Endothelial cell of umbilical vein (primary cell): ENCODE data around the gene VAPB. TPM values are rescaled to one million over a fixed set of nuclear protein-coding genes. Genes with fewer than 3 reads are reported as not detected.

ENCODE experiments used
- BruUV-seq: library from RNA; stranded (reverse); fragments of 400-500 nt; replicated peaks from 2 replicates; lab custom pipeline; 2021; lab: Mats Ljungman, UMichigan
- CTCF ChIA-PET: fragments of 300-600, 350-600 bp; sonication (Branson Sonifier 250); formaldehyde crosslinking; loops from one replicate; lab custom pipeline; 2021; ENCODE audit warnings: antibody characterized with exemption, inconsistent platforms; lab: Charles Lee
- POLR2A ChIA-PET: fragments of 300-600, 350-600 bp; sonication (Branson Sonifier 250); formaldehyde crosslinking; loops from one replicate; lab custom pipeline; 2021; ENCODE audit warnings: antibody characterized with exemption, inconsistent platforms; lab: Charles Lee
- DNase-seq: peaks from one replicate; pipeline ENCODE4 v3.0.0-alpha.2; 2011; ENCODE audit warnings: low read depth, low spot score
- FAIRE-seq: peaks from 2 replicates; lab custom pipeline; 2011; peaks lifted over from hg19 to GRCh38; lab: Jason Lieb, UNC
- H2AFZ ChIP-seq: 2 replicates; pipeline ENCODE4 v1.6.0; 2012; ENCODE audit warnings: low read depth, low read length, control low read depth, inconsistent platforms
- H3K27ac ChIP-seq: 2 replicates; pipeline ENCODE4 v1.5.1; 2011; ENCODE audit warnings: low read depth, mild to moderate bottlenecking, control low read depth, low read length, moderate library complexity; ENCODE audit not compliant: insufficient read depth
- H3K27me3 ChIP-seq, 2 experiments: 2 replicates each; pipeline versions ENCODE4 v1.6.0 to v1.6.1; 2011; ENCODE audit warnings: low read length in 2 of 2, mixed read lengths in 1 of 2; ENCODE audit not compliant: control insufficient read depth in 2 of 2, insufficient read depth in 2 of 2
- H3K36me3 ChIP-seq, 2 experiments: 2 replicates in 1 of 2; 3 replicates in 1 of 2; pipeline ENCODE4 v1.5.1; 2011; ENCODE audit warnings: low read length in 2 of 2, mild to moderate bottlenecking in 1 of 2, moderate library complexity in 1 of 2; ENCODE audit not compliant: control insufficient read depth in 2 of 2, insufficient read depth in 2 of 2; ENCODE audit errors: extremely low read depth in 1 of 2
- H3K4me1 ChIP-seq: 3 replicates; pipeline ENCODE4 v1.5.1; 2011; ENCODE audit warnings: mild to moderate bottlenecking, low read length; ENCODE audit not compliant: control insufficient read depth, insufficient read depth; ENCODE audit errors: extremely low read depth
- H3K4me2 ChIP-seq: 2 replicates; pipeline ENCODE4 v1.6.1; 2011; ENCODE audit warnings: low read length, control low read depth, mixed read lengths; ENCODE audit not compliant: insufficient read depth
- H3K4me3 ChIP-seq, 3 experiments: fragments of 200-600 bp in 1 of 3; sonication (generic), shearing (Covaris generic) in 1 of 3; replicated peaks in 1 of 3; 2 replicates each; pipeline ENCODE4 v1.5.1; 2011 to 2016; ENCODE audit warnings: control low read depth in 3 of 3, low read length in 3 of 3, mild to moderate bottlenecking in 2 of 3, inconsistent platforms in 1 of 3, low read depth in 1 of 3, moderate library complexity in 1 of 3; ENCODE audit not compliant: insufficient read depth in 1 of 3
- H3K79me2 ChIP-seq: 2 replicates; pipeline ENCODE4 v1.6.0; 2012; ENCODE audit warnings: low read length, inconsistent platforms; ENCODE audit not compliant: control insufficient read depth, insufficient read depth
- H3K9ac ChIP-seq: replicated peaks from 2 replicates; pipeline ENCODE3; 2011; ENCODE audit warnings: low read length, control low read depth; ENCODE audit not compliant: insufficient read depth; ENCODE audit errors: extremely low read depth
- H3K9me1 ChIP-seq: replicated peaks from 3 replicates; pipeline ENCODE4 v1.6.0; 2011; ENCODE audit warnings: mild to moderate bottlenecking, low read length; ENCODE audit not compliant: control insufficient read depth, insufficient read depth; ENCODE audit errors: extremely low read depth
- H3K9me3 ChIP-seq: replicated peaks from 2 replicates; pipeline ENCODE4 v1.5.1; 2012; ENCODE audit warnings: low read length, inconsistent platforms; ENCODE audit not compliant: control insufficient read depth, insufficient read depth
- H4K20me1 ChIP-seq: replicated peaks from 2 replicates; pipeline ENCODE3; 2011; ENCODE audit warnings: mild to moderate bottlenecking, low read length; ENCODE audit not compliant: control insufficient read depth, insufficient read depth; ENCODE audit errors: extremely low read depth
- CTCF ChIP-seq, 2 donors: IDR thresholded peaks; 1 replicate in 1 of 2; 2 replicates in 1 of 2; pipeline ENCODE4 v1.5.1; 2011; ENCODE audit warnings: low read length in 2 of 2, mild to moderate bottlenecking in 2 of 2, moderate library complexity in 2 of 2, control low read depth in 1 of 2, inconsistent platforms in 1 of 2, low read depth in 1 of 2; ENCODE audit not compliant: insufficient read depth in 1 of 2; ENCODE audit errors: extremely low read depth in 1 of 2
- EZH2 ChIP-seq: IDR thresholded peaks from 2 replicates; pipeline ENCODE4 v1.6.1; 2012; ENCODE audit warnings: borderline replicate concordance, low read depth, mild to moderate bottlenecking, moderate library complexity, low read length, inconsistent platforms; ENCODE audit not compliant: severe bottlenecking
- FOS ChIP-seq: IDR thresholded peaks from 2 replicates; pipeline ENCODE4 v1.6.1; 2011; ENCODE audit warnings: mild to moderate bottlenecking, low read length, moderate library complexity, borderline replicate concordance; ENCODE audit not compliant: insufficient read depth
- GATA2 ChIP-seq: IDR thresholded peaks from 2 replicates; pipeline ENCODE4 v1.7.0; 2011; ENCODE audit warnings: low read depth, mild to moderate bottlenecking, moderate library complexity, mixed read lengths, low read length; ENCODE audit not compliant: insufficient read length, insufficient read depth
- JUN ChIP-seq: IDR thresholded peaks from 2 replicates; pipeline ENCODE4 v1.6.1; 2011; ENCODE audit warnings: borderline replicate concordance, low read depth; ENCODE audit not compliant: insufficient read length, insufficient read depth
- MAX ChIP-seq: IDR thresholded peaks from 2 replicates; pipeline ENCODE4 v1.6.1; 2011; ENCODE audit not compliant: insufficient read depth, insufficient read length
- MYC ChIP-seq: IDR thresholded peaks from one replicate; pipeline ENCODE4 v1.6.1; 2011; ENCODE audit warnings: mild to moderate bottlenecking, low read depth, low read length
- POLR2A ChIP-seq: IDR thresholded peaks from 2 replicates; pipeline ENCODE4 v1.6.1; 2012; ENCODE audit warnings: low read depth, mild to moderate bottlenecking, control low read depth, low read length
- POLR2AphosphoS5 ChIP-seq: IDR thresholded peaks from 2 replicates; pipeline ENCODE4 v1.6.1; 2012; ENCODE audit warnings: low read depth, mild to moderate bottlenecking, control low read depth, low read length, moderate library complexity; ENCODE audit not compliant: insufficient read depth
- dilution Hi-C: fragments of 300-500 bp; cut with MboI; formaldehyde crosslinking; loops from one replicate; pipeline ENCODE4 v1.15.0; 2019; ENCODE audit warnings: low sequenced_read_pairs; ENCODE audit not compliant: extremely low pct_ligation_motif_present
- intact Hi-C: fragments of 100-400 bp; cut with micrococcal nuclease; formaldehyde crosslinking; loops from one replicate; pipeline ENCODE4 v1.10.0; 2022
- polyA plus RNA-seq, 4 experiments: library from polyadenylated mRNA; depleted of rRNA in 3 of 4; stranded (reverse) in 3 of 4; unstranded in 1 of 4; fragments of >200 nt; gene quantifications; 2 replicates each; pipeline versions ENCODE4 v1.2.1 to v1.2.3, GENCODE V29; 2011 to 2012; ENCODE audit warnings: missing spikeins in 1 of 4
- total RNA-seq: library from RNA; stranded (reverse); gene quantifications from 2 replicates; pipeline ENCODE4 v1.2.3, GENCODE V29; 2021

VAPB gene
- total and polyA plus RNA-seq, 2 donors (not counting 3 experiments of a cell fraction or from before 2014, with no cell fraction given): 17.9 to 48.9 TPM

GRCh38 chr20:58420798-58421496 is 31.9 kb downstream of the VAPB start:
- FAIRE-seq: no peak
- CTCF ChIA-PET: interaction anchor here (0.8 to 1.6 kb wide), 4 partner anchors 11 to 27 kb away, joined by 3 to 7 read pairs (median 4); no protein-coding TSS in a partner anchor
- intact Hi-C loops (no loop called here), dilution Hi-C loops (no loop called here)
- POLR2A ChIA-PET: no interaction called here
- no peaks in the 10 kb centered on the region for H3K27me3 ChIP-seq
- no peaks in the 10 kb centered on the region for H3K9me3 ChIP-seq
- no TSS peak for BruUV-seq
- H3K79me2 ChIP-seq: peaks cover 67% of the 10 kb centered on the region
- TF ChIP-seq EZH2: no peak
- TF ChIP-seq FOS: peak; percentile 31
- H3K4me1 ChIP-seq: peaks cover 4% of the 10 kb centered on the region
- H3K9me1 ChIP-seq: no peaks in the 10 kb centered on the region
- no peak overlapping the region for H3K4me3 ChIP-seq
- H3K27ac ChIP-seq: no peak overlapping the region
- peaks cover 2% of the 10 kb centered on the region for H4K20me1 ChIP-seq
- H3K9ac ChIP-seq: no peak overlapping the region
- DNase-seq: no peak
- no peak overlapping the region for H3K4me2 ChIP-seq
- peaks cover 0 to 4% of the 10 kb centered on the region in 2 experiments for H3K36me3 ChIP-seq
- no peak overlapping the region for H2AFZ ChIP-seq

- Histone ChIP-seq H3K4me2 (no peak overlapping the region), H3K27ac (no peak overlapping the region), H3K9ac (no peak overlapping the region), H3K79me2 (peaks cover 67% of the 10 kb centered on the region), H3K9me3 (no peaks in the 10 kb centered on the region), H3K36me3 (peaks cover 0 to 4% of the 10 kb centered on the region in 2 experiments), H3K27me3 (no peaks in the 10 kb centered on the region), H3K4me1 (peaks cover under 1% of the 10 kb centered on the region), H2AFZ (no peak overlapping the region), H3K4me3 (no peak overlapping the region), H3K9me1 (no peaks in the 10 kb centered on the region), H4K20me1 (peaks cover under 1% of the 10 kb centered on the region)
- intact Hi-C loops: no loop called here
- no peak for FAIRE-seq
- dilution Hi-C loops: no loop called here
- ChIA-PET POLR2A (no interaction called here), CTCF (interaction anchor here (0.8 to 1.6 kb wide), 3 partner anchors 10 to 26 kb away, joined by 3 to 7 read pairs (median 5); no protein-coding TSS in a partner anchor)
- BruUV-seq: no TSS peak
- no peak for DNase-seq
- TF ChIP-seq POLR2A: no peak
- TF ChIP-seq CTCF (IDR thresholded peaks at IDR 0.05; ENCODE audit: extremely low read depth in 1 of 2, insufficient read depth in 1 of 2, low read depth in 1 of 2, low read length in 2 of 2): no peak
- no peak for TF ChIP-seq POLR2AphosphoS5
- no peak for TF ChIP-seq GATA2
- TF ChIP-seq EZH2: no peak
- TF ChIP-seq MYC: no peak
- TF ChIP-seq FOS: no peak
- TF ChIP-seq JUN: no peak
- TF ChIP-seq MAX: no peak
Measured at GRCh38 chr20:58421497-58421850, 32.4 kb downstream of the VAPB start.
